ENCODE results near the gene ADAMTS14. TPM values are rescaled to one million over a fixed set of nuclear protein-coding genes. Genes with fewer than 3 reads are reported as not detected.
"Not testable (repeated sequence)": the region's sequence is repeated elsewhere in the genome, so short reads cannot be mapped to it uniquely, and the experiment has no call there.

Gene ADAMTS14
- total RNA-seq, 1 donor: not detected

DNA sequence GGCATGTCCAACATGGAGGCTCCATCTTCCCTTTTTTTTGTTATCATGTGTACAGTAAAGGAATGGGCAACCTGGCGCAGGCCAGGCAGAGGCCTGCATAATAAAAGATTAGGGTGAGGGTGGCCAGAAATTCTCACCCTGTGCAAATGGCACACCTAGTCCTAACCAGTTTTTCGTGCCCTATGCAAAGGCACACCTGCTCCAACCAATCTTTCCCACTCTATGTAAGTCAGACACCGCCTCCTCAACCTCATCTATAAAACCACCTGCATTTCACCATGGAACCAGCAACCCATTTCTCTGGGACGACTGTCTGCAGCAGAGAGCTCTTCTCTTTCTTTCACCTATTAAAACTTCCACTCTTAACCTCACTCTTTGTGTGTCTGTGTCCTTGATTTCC is 96.8 kb downstream of the ADAMTS14 start:
- Histone ChIP-seq H3K4me3 (ENCODE audit: low read length) (no peak overlapping the region), H3K4me1 (ENCODE audit: insufficient read depth, low read length) (no peaks in the 10 kb centered on the region), H3K27me3 (ENCODE audit: insufficient read depth, low read length) (no peaks in the 10 kb centered on the region), H3K9me3 (ENCODE audit: low read depth, low read length) (no peaks in the 10 kb centered on the region)

DNA sequence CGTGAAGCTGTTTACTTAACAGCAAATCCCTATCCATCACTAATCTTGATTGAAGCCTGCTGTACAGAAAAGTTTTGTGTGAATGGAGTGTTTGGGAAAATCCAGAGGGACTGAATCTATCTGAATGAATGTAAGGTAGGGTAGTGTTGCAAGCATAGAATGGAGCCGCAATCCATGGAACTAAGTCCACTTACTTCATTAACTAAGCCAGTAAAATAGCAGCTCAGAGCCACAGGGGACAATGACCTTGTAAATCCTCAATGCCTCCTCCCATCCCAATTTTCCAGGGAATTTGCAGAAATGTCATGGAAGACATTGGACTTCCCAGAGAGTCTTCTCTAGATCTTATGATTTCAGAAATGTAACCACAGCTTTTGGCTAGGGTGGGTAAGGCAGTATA is 97.7 kb downstream of the ADAMTS14 start:
- no peaks in the 10 kb centered on the region for H3K27me3 ChIP-seq (ENCODE audit: insufficient read depth, low read length)
- no peaks in the 10 kb centered on the region for H3K9me3 ChIP-seq (ENCODE audit: low read depth, low read length)
- H3K4me3 ChIP-seq (ENCODE audit: low read length): no peak overlapping the region
- no peaks in the 10 kb centered on the region for H3K4me1 ChIP-seq (ENCODE audit: insufficient read depth, low read length)

DNA sequence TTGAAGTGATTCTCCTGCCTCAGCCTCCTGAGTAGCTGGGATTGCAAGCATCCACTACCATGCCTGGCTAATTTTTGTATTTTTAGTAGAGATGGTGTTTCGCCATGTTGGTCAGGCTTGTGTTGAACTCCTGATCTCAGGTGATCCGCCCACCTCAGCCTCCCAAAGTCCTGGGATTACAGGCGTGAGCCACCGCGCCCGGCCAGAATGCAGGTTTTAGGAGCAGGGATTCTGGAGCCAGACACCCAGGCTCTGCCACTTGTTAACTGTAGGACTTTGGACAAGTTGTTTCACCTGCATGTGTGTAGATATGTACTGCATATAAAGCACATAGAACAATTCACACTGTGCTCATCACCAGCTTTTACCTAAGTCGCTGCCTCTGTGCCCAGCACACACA is 98.2 kb downstream of the ADAMTS14 start:
- H3K9me3 ChIP-seq (ENCODE audit: low read depth, low read length); H3K27me3 ChIP-seq (ENCODE audit: insufficient read depth, low read length); H3K4me1 ChIP-seq (ENCODE audit: insufficient read depth, low read length); H3K4me3 ChIP-seq (ENCODE audit: low read length): not testable (repeated sequence)

DNA sequence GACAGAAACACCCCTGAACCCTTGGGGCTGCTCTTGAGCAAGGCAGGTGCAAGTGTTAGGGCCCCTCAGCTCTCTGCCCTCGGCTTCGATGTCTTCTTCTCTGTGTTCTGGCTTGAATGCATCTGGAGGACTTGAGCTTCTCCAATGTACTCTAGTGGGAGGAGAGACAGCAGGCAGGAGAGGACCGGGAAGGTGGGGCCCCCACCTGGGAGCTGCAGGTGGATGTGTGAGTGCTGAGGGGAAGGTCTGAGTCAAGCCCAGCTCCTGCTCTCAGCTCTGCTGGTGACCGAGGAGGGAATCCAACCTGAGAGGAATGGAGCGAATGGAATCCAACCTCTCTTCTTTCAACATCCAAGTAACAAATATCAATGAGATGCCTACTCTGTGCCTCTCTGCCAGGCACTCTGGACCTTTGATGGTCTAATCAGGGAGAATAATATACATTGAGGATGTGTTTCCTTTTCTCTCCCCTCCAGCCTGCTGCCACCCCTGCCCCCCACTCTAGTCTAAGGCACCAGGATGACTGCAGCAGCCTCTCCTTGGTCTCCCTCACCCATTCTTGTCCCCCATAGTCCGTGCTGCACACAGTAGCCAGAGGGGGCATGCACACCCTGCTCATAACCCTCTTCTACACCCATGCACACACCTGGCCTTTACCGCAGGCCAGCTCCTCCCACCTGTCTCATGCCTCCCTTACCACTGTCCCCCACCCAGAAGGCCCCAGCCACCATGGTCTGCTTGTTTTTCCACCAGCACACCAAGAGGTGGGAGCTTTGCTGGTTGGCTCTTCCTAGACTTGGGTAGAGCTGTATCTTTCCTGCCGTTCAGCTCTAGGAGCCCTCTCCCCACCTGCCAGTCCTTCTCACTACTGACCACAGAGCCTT is 99.2 kb downstream of the ADAMTS14 start:
- Histone ChIP-seq H3K4me1 (ENCODE audit: insufficient read depth, low read length) (no peaks in the 10 kb centered on the region), H3K4me3 (ENCODE audit: low read length) (no peak overlapping the region), H3K27me3 (ENCODE audit: insufficient read depth, low read length) (no peaks in the 10 kb centered on the region), H3K9me3 (ENCODE audit: low read depth, low read length) (no peaks in the 10 kb centered on the region)

DNA sequence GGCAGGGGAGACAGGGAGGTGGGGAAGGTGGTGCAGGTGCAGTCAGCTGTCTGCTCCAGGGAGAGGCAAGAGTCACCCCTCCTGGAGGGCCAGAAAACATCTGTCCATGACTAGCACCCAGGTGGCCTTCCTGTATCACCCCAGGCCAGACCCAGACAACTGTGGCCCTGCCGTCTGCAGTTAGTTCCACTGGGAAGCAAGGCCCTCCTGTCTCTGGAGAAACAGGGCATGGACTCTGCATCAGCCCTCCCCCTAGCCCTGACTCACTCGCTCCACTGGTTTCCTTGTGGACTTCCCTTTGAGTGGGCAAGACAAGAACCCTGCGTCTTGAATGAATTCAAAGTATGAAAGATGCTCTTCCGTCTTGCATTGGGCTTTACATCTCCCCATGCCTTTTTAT is 100.3 kb downstream of the ADAMTS14 start:
- H3K9me3 ChIP-seq (ENCODE audit: low read depth, low read length): no peaks in the 10 kb centered on the region
- H3K27me3 ChIP-seq (ENCODE audit: insufficient read depth, low read length): no peaks in the 10 kb centered on the region
- no peak overlapping the region for H3K4me3 ChIP-seq (ENCODE audit: low read length)
- no peaks in the 10 kb centered on the region for H3K4me1 ChIP-seq (ENCODE audit: insufficient read depth, low read length)

DNA sequence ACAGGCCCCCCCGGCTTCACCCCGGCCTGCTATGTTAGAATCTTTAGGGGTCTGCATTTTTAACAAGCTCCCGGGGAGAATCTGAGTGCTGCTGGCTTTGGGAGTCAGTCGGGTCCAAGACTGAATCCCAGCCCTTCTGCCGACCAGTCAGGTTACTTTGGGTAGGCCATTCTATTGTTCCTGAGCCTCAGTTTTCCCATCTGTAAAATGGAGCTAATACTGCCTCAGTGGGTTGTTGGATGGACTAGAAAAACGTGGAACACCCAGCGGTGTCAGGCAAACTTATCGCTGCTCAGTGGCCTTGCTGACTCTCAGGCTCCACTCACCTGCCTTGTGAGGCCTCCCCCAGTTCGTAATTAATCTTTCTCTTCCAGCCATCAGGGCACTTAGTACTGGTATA is 101.2 kb downstream of the ADAMTS14 start:
- Histone ChIP-seq H3K9me3 (ENCODE audit: low read depth, low read length) (no peaks in the 10 kb centered on the region), H3K4me1 (ENCODE audit: insufficient read depth, low read length) (no peaks in the 10 kb centered on the region), H3K4me3 (ENCODE audit: low read length) (no peak overlapping the region), H3K27me3 (ENCODE audit: insufficient read depth, low read length) (no peaks in the 10 kb centered on the region)

DNA sequence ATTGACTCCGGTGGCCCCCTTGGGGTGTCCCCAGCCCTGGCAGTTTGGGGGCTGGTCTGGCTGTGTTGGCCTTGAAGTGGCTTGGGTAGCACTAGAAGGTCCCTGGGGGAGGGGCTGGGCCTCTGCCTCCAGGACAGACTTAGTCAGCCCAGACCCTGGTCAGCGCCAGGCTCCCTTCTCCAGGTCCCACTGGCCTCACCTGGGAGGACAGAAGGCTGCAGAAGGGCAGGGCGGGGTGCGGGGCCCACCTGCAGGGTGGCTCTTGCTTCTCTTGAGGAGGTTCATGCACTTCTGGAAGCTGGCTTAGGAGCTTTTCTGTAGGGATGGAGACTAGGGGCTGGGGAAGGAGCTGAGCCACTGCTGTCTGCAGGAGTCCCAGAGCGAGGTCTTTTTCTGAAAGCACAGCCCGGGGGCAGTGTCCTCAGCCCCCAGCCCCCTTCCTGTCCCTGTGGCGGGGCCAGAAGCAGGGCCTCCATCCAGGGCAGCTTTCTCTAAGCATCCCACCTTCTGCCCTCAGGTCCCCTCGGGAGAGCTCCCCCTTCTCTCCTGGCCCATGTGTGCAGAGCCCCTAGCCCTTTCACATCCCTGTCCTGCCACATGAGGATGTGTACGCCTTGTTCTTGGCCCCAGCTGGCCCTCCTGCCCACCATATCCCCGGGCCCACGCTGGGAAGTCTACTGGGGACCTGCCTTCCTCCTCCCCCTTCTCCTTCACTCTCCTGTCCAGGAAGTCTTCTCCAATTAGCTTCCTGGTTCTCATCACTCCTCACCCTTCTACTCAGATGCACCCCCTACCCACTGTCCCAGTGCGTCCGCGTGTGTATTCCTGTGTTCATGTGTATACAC is 101.9 kb downstream of the ADAMTS14 start:
- H3K27me3 ChIP-seq (ENCODE audit: insufficient read depth, low read length): no peaks in the 10 kb centered on the region
- H3K4me3 ChIP-seq (ENCODE audit: low read length): no peak overlapping the region
- H3K9me3 ChIP-seq (ENCODE audit: low read depth, low read length): no peaks in the 10 kb centered on the region
- no peaks in the 10 kb centered on the region for H3K4me1 ChIP-seq (ENCODE audit: insufficient read depth, low read length)

DNA sequence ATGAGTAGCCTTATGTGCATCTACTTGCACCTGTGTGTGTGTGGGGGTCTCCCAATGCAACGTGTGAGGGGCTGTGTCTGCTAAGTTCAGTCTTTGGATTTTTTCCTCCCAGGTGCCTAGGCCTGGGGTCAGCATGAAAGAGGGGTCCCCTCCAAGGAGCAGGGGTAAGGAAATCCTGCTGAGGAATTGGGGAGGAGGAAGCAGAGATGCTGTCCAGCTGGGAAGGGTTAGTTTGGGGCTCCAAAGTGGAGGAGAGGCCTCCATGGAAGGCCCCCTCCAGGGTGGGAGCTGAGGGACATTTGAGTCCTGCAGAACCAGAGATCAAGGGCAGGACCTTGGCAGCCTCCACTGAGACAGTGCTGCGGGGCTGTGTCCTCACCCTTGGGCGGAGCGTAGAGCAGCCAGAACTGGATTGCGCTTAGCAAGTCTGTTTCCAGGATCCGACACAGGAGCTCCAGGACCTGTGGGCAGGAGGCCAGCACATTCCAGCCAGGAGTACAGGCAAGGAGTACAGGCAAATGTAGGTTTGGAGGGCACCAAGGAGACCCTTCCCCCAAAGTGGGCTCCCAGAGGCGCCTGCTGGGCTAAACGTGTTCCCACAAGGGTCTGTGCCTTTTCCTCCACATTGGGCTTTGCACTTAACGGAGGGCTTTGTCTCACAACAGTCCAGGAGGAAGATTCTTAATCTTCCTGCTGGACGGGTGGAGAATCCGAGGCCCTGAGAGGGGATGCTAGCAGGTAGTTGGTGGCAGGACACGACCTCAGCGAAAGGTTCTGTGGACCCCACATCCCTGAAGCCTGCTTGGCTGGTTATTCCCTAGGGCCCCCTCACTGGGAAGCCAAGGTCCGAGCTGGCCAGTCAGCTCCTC is 102.7 kb downstream of the ADAMTS14 start:
- no peak overlapping the region for H3K4me3 ChIP-seq (ENCODE audit: low read length)
- no peaks in the 10 kb centered on the region for H3K4me1 ChIP-seq (ENCODE audit: insufficient read depth, low read length)
- H3K9me3 ChIP-seq (ENCODE audit: low read depth, low read length): no peaks in the 10 kb centered on the region
- no peaks in the 10 kb centered on the region for H3K27me3 ChIP-seq (ENCODE audit: insufficient read depth, low read length)

DNA sequence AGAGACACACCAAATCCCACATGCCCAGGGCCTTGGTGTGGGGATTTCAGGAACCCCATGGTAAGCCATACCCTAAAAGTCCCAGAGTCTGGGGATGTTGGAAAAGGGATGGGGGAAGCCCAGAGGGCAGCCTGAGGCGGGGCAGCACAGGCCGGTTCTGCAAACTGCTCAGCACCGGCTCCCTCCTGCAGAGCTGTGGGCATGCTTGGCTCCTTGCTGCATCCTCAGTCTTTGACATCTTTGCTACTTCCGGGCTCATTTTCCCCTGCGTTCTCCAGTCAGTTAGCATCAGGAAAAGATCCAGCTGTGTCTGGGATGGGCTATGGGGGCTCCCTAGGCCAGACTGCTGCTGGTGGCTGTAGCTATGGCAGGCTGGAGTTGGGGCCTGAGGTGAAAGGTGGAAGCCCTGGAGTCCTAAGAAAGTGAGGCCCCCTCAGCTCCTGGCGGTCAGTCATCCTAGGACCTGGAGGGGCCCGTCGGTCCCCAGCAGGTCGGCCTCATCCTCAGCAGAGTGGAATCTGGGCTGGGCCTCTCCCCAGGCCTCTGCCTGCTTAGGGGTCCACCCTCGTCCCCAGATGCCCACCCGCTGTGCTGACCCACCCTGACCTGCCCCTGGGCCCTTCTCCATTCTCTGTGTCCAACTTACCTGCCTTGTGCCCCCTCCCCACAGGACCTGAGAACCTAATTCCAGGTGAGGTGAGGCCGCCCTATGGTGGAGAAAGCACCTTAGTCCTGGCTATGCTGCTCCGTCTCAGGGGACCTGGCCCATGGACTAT is 103.6 kb downstream of the ADAMTS14 start:
- Histone ChIP-seq H3K27me3 (ENCODE audit: insufficient read depth, low read length) (no peaks in the 10 kb centered on the region), H3K9me3 (ENCODE audit: low read depth, low read length) (no peaks in the 10 kb centered on the region), H3K4me1 (ENCODE audit: insufficient read depth, low read length) (no peaks in the 10 kb centered on the region), H3K4me3 (ENCODE audit: low read length) (no peak overlapping the region)

DNA sequence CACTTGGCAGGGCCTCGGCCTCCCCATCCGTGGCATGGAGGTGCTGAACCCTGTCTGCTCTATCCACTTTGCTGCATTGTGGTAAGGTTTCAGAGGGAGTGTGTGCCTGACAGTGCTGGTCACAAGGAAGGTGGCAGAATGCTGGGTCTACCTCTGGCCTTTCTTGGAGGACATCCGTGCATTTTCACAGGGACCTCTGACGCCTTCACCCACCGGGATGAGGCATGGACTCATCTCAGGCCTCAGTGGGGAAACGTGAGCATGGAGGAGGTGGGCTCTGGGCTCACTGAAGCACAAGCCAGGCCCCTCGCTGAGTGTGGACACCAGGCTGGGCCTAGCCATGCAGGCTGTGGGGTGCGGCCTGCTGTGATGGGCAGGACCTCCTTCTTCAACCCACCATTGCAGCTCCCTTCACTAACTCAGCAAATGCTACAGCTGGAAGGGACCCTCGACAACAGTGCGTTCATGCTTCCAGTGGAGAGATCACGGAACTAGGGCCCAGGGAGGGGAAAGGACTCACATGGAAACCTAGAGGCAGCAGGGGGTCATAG is 104.2 kb downstream of the ADAMTS14 start:
- no peaks in the 10 kb centered on the region for H3K27me3 ChIP-seq (ENCODE audit: insufficient read depth, low read length)
- no peaks in the 10 kb centered on the region for H3K9me3 ChIP-seq (ENCODE audit: low read depth, low read length)
- no peaks in the 10 kb centered on the region for H3K4me1 ChIP-seq (ENCODE audit: insufficient read depth, low read length)
- no peak overlapping the region for H3K4me3 ChIP-seq (ENCODE audit: low read length)

DNA sequence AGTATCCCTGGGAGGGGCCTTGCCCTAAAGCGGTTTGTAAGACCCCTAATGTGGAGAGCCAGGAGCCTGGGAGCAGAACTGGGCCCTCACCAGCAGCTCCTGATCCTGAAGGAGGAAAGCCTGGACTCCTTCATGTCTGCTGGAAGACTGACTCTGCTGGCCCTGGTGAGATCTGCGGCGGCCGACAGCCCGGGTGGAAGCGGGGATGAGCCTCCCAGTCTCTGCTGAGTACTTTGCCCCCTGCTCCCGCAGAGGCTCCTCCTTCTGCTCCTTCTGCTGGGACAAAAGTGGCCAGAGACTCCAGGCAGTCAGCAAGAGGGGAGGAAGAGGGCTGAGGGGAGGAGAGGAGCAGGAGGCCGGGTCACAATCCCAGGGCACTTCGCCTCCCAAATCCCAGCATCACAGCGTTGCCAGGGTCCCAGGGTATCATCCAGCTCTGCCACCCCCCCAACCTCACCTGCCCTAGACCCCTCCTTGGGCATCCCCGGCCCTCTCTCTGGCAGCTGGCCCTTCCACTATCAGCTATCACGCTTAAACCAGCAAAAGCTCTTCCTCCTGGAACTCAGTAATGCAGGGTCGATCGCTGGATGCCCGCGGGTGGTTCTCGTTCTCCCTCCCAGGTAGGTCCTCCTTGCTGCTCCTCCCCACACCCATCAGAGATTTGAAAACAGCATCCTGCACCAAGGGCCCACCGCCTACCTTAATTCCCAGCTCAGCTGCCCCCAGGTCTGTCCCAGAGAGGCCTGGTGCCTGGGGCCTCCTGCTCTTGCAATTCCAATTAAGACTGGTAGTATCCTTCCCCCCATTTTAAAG is 105.0 kb downstream of the ADAMTS14 start:
- H3K4me1 ChIP-seq (ENCODE audit: insufficient read depth, low read length): no peaks in the 10 kb centered on the region
- H3K27me3 ChIP-seq (ENCODE audit: insufficient read depth, low read length): no peaks in the 10 kb centered on the region
- no peak overlapping the region for H3K4me3 ChIP-seq (ENCODE audit: low read length)
- H3K9me3 ChIP-seq (ENCODE audit: low read depth, low read length): no peaks in the 10 kb centered on the region

DNA sequence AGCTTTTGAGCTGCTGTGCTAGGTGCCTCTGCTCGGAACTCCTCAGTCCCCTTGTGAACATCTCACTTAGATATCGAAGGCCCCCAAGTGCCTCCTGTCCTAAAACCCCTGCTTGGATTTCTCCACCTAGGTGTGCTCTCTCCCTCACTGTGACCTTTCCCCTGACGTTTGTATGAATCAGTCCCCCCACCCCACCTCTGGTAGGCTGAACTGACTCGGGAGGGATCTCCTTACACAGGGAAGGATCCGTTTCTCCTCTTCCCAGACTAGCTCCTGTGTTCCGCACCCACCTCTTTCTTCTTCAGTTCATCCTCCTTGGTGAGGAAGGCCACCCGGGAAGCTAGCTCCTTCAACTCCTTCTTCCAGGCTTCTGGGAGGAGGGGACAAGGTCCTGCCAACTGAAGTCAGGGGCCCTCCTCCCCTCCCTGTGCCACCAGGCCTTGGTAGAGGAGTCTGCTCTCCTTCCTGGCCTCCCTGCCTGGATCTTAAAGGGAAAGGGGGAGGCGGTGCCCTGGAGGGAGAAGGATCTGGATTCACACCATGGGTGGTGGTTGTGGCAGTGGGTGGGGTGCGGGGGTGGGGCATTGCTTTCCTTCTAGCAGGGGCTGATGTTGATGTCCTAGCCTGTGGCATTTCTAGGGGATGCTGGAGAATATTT is 106.1 kb downstream of the ADAMTS14 start:
- H3K4me3 ChIP-seq (ENCODE audit: low read length): no peak overlapping the region
- H3K4me1 ChIP-seq (ENCODE audit: insufficient read depth, low read length): peaks cover 4% of the 10 kb centered on the region
- no peaks in the 10 kb centered on the region for H3K9me3 ChIP-seq (ENCODE audit: low read depth, low read length)
- H3K27me3 ChIP-seq (ENCODE audit: insufficient read depth, low read length): no peaks in the 10 kb centered on the region

DNA sequence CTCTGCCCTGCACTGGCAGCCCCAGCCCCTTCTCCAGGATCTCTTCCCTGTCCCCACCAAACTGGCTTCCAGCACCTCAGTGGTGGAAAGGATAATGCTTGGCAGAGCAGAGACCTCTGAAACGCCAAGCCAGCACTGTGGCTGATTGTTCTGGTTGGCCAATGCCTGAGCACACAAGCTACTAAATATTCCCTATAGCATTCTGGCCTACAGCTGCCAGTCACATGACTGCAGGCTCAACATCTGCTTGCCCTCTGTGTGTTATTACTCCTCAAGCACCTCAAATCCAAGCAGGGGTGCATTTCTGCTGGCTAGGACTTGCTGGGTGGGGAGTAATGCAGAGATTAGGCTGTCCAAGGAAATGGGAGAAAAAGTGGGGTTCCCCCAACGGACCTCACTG is 106.8 kb downstream of the ADAMTS14 start:
- H3K4me1 ChIP-seq (ENCODE audit: insufficient read depth, low read length): peaks cover 4% of the 10 kb centered on the region
- no peak overlapping the region for H3K4me3 ChIP-seq (ENCODE audit: low read length)
- no peaks in the 10 kb centered on the region for H3K27me3 ChIP-seq (ENCODE audit: insufficient read depth, low read length)
- H3K9me3 ChIP-seq (ENCODE audit: low read depth, low read length): no peaks in the 10 kb centered on the region

Measured in mononuclear cell (primary cell).